Measurements from ENCODE around the gene RPL29. TPM values are rescaled to one million over a fixed set of nuclear protein-coding genes. Genes with fewer than 3 reads are reported as not detected.

Gene RPL29
- total and polyA plus RNA-seq, 4 donors: 711 to 2,402 (median 1,234) TPM

GRCh38 chr3:51970606-51971300, 24.9 kb downstream of the RPL29 start:
- H3K4me1 ChIP-seq (ENCODE audit: control insufficient read depth in 5 of 5, insufficient read depth in 5 of 5, low read length in 5 of 5): peaks cover 0 to 36% (median 20%) of the 10 kb centered on the region in 5 donors

GRCh38 chr3:51969841-51970240, 25.9 kb downstream of the RPL29 start:
- TF ChIP-seq CTCF (IDR thresholded peaks at IDR 0.05; ENCODE audit: control extremely low read depth, extremely low read depth): no peak
- 76 to 88% methylated on average over 4 of the region's 4 CpGs for WGBS, 2 donors
- no peak overlapping the region for H3K4me3 ChIP-seq
- no peak overlapping the region for H3K9ac ChIP-seq (ENCODE audit: insufficient read depth in 1 of 2, low read length in 2 of 2)
- no peak for ATAC-seq (ENCODE audit: insufficient read depth, low FRiP score)
- H3K27me3 ChIP-seq (ENCODE audit: control insufficient read depth in 3 of 3, insufficient read depth in 3 of 3, low read length in 2 of 3): no peaks in the 10 kb centered on the region
- DNase-seq: no peak
- peaks cover 0 to 30% (median 16%) of the 10 kb centered on the region in 5 donors for H3K4me1 ChIP-seq (ENCODE audit: control insufficient read depth in 5 of 5, insufficient read depth in 5 of 5, low read length in 5 of 5)
- H3K9me3 ChIP-seq (ENCODE audit: control insufficient read depth in 4 of 4, insufficient read depth in 3 of 4, low read length in 3 of 4): no peaks in the 10 kb centered on the region
- H3K36me3 ChIP-seq (ENCODE audit: control insufficient read depth in 4 of 4, insufficient read depth in 4 of 4, low read length in 4 of 4): no peaks in the 10 kb centered on the region
- H3K27ac ChIP-seq (ENCODE audit: low read depth in 1 of 2, low read length in 1 of 2): no peak overlapping the region

More at GRCh38 chr3:51970606-51971300, 24.9 kb downstream of the RPL29 start:
- no peak for DNase-seq
- TF ChIP-seq CTCF (IDR thresholded peaks at IDR 0.05; ENCODE audit: control extremely low read depth, extremely low read depth): no peak
- ATAC-seq (ENCODE audit: insufficient read depth, low FRiP score): no peak
- H3K9me3 ChIP-seq (ENCODE audit: control insufficient read depth in 4 of 4, insufficient read depth in 3 of 4, low read length in 3 of 4): no peaks in the 10 kb centered on the region
- H3K27me3 ChIP-seq (ENCODE audit: control insufficient read depth in 3 of 3, insufficient read depth in 3 of 3, low read length in 2 of 3): no peaks in the 10 kb centered on the region
- H3K9ac ChIP-seq (ENCODE audit: insufficient read depth in 1 of 2, low read length in 2 of 2): no peak overlapping the region
- no peak overlapping the region for H3K27ac ChIP-seq (ENCODE audit: low read depth in 1 of 2, low read length in 1 of 2)
- WGBS, 2 donors: 76 to 82% methylated on average over 6 of the region's 6 CpGs
- H3K4me3 ChIP-seq: no peak overlapping the region
- no peaks in the 10 kb centered on the region for H3K36me3 ChIP-seq (ENCODE audit: control insufficient read depth in 4 of 4, insufficient read depth in 4 of 4, low read length in 4 of 4)

- Histone ChIP-seq H3K27ac (ENCODE audit: low read depth in 1 of 2, low read length in 1 of 2) (no peak overlapping the region), H3K4me1 (ENCODE audit: control insufficient read depth in 5 of 5, insufficient read depth in 5 of 5, low read length in 5 of 5) (peaks cover 2 to 30% (median 10%) of the 10 kb centered on the region in 5 donors), H3K4me3 (no peak overlapping the region), H3K27me3 (ENCODE audit: control insufficient read depth in 3 of 3, insufficient read depth in 3 of 3, low read length in 2 of 3) (no peaks in the 10 kb centered on the region), H3K36me3 (ENCODE audit: control insufficient read depth in 4 of 4, insufficient read depth in 4 of 4, low read length in 4 of 4) (no peaks in the 10 kb centered on the region), H3K9me3 (ENCODE audit: control insufficient read depth in 4 of 4, insufficient read depth in 3 of 4, low read length in 3 of 4) (no peaks in the 10 kb centered on the region), H3K9ac (ENCODE audit: insufficient read depth in 1 of 2, low read length in 2 of 2) (no peak overlapping the region)
- TF ChIP-seq CTCF (IDR thresholded peaks at IDR 0.05; ENCODE audit: control extremely low read depth, extremely low read depth): no peak
- no peak for ATAC-seq (ENCODE audit: insufficient read depth, low FRiP score)
- WGBS, 2 donors: 84 to 86% methylated on average over 6 of the region's 6 CpGs
- DNase-seq: no peak
These were observed 26.6 kb downstream of the RPL29 start for GRCh38 chr3:51968883-51969678.

Data from lung (tissue), 12 donors.